GM23338 (cell line): ENCODE measurements around the gene CD5L. TPM values are rescaled to one million over a fixed set of nuclear protein-coding genes. Genes with fewer than 3 reads are reported as not detected.

Experiments
- ATAC-seq: fragments of 200-7000 bp; cut with Tn5 transposase; 3 replicates; pipeline ENCODE4 v1.9.1; 2020
- DNase-seq: peaks from one replicate; pipeline ENCODE4 v3.0.0-alpha.2; 2015; ENCODE audit warnings: low spot score
- H2AFZ ChIP-seq: fragments of 200-600 bp; sonication (generic); 2 replicates; pipeline ENCODE4 v1.8.0; 2016; ENCODE audit warnings: antibody characterized with exemption, mild to moderate bottlenecking, moderate library complexity
- H3F3A ChIP-seq: fragments of 200-600 bp; sonication (generic); replicated peaks from 2 replicates; pipeline ENCODE4 v1.8.0; 2017; ENCODE audit warnings: antibody characterized with exemption, mixed run types, low read depth
- H3K27ac ChIP-seq: fragments of 200-600 bp; sonication (generic); 2 replicates; pipeline ENCODE4 v1.6.1; 2016; ENCODE audit warnings: low read depth
- H3K27me3 ChIP-seq: fragments of 200-600 bp; sonication (generic); 2 replicates; pipeline ENCODE4 v1.8.0; 2016; ENCODE audit warnings: mild to moderate bottlenecking, mixed run types, moderate library complexity; ENCODE audit not compliant: insufficient read depth
- H3K36me3 ChIP-seq: fragments of 200-600 bp; sonication (generic); 2 replicates; pipeline ENCODE4 v1.8.0; 2016; ENCODE audit warnings: mild to moderate bottlenecking; ENCODE audit not compliant: insufficient read depth
- H3K4me1 ChIP-seq: fragments of 200-600 bp; sonication (generic); 2 replicates; pipeline ENCODE4 v1.8.0; 2016; ENCODE audit warnings: mild to moderate bottlenecking, moderate library complexity; ENCODE audit not compliant: insufficient read depth
- H3K4me2 ChIP-seq: fragments of 200-600 bp; sonication (generic); 2 replicates; pipeline ENCODE4 v1.7.1; 2017; ENCODE audit warnings: mixed run types
- H3K4me3 ChIP-seq: fragments of 200-600 bp; sonication (generic); 2 replicates; pipeline ENCODE4 v1.6.1; 2016; ENCODE audit warnings: mixed run types
- H3K79me2 ChIP-seq: fragments of 200-600 bp; sonication (generic); replicated peaks from 2 replicates; pipeline ENCODE4 v1.8.0; 2017; ENCODE audit warnings: mild to moderate bottlenecking; ENCODE audit not compliant: insufficient read depth
- H3K9me2 ChIP-seq: fragments of 200-600 bp; sonication (generic); 2 replicates; pipeline ENCODE4 v1.8.0; 2017; ENCODE audit not compliant: insufficient read depth
- H4K20me1 ChIP-seq: fragments of 200-600 bp; sonication (generic); replicated peaks from 2 replicates; pipeline ENCODE4 v1.8.0; 2017; ENCODE audit warnings: mild to moderate bottlenecking; ENCODE audit not compliant: insufficient read depth
- H3K27ac Mint-ChIP-seq: 2 replicates; pipeline ENCODE4 v1.8.0; 2020; ENCODE audit warnings: inconsistent platforms, mild to moderate bottlenecking, moderate library complexity, mixed read lengths
- H3K27me3 Mint-ChIP-seq: 3 replicates; pipeline ENCODE4 v1.8.0; 2022; ENCODE audit warnings: low read depth, mild to moderate bottlenecking, moderate library complexity, mixed read lengths, inconsistent platforms; ENCODE audit not compliant: insufficient read depth, poor library complexity
- H3K36me3 Mint-ChIP-seq: 3 replicates; pipeline ENCODE4 v1.8.0; 2021; ENCODE audit warnings: low read depth, mild to moderate bottlenecking, inconsistent platforms, moderate library complexity, mixed read lengths
- H3K4me1 Mint-ChIP-seq: 3 replicates; pipeline ENCODE4 v1.8.0; 2020; ENCODE audit warnings: mild to moderate bottlenecking, inconsistent platforms, mixed read lengths
- H3K4me3 Mint-ChIP-seq: 3 replicates; pipeline ENCODE4 v1.8.0; 2021; ENCODE audit warnings: moderate library complexity, mild to moderate bottlenecking, inconsistent platforms, mixed read lengths
- H3K9me3 Mint-ChIP-seq: 3 replicates; pipeline ENCODE4 v1.8.0; 2020; ENCODE audit warnings: moderate library complexity, mild to moderate bottlenecking, inconsistent platforms, mixed read lengths
- CREB1 ChIP-seq: fragments of 250-450 bp; sonication (Bioruptor Pico); IDR thresholded peaks from 2 replicates; pipeline ENCODE4 v1.5.0; 2020; ENCODE audit warnings: low read depth, mild to moderate bottlenecking, moderate library complexity
- ETS1 ChIP-seq: IDR thresholded peaks from 2 replicates; pipeline ENCODE4 v1.6.1; 2016; ENCODE audit warnings: antibody characterized with exemption
- EZH2 ChIP-seq: fragments of 200-600 bp; sonication (generic); IDR thresholded peaks from one replicate; pipeline ENCODE4 v1.8.0; 2017; ENCODE audit warnings: antibody characterized with exemption, mild to moderate bottlenecking, low read depth; ENCODE audit not compliant: unreplicated experiment
- EZH2phosphoT487 ChIP-seq: fragments of 200-600 bp; sonication (generic); IDR thresholded peaks from one replicate; pipeline ENCODE4 v1.8.1; 2018; ENCODE audit warnings: antibody characterized with exemption; ENCODE audit not compliant: unreplicated experiment
- JUNB ChIP-seq: IDR thresholded peaks from one replicate; pipeline ENCODE4 v1.6.1; 2016; ENCODE audit warnings: antibody characterized with exemption; ENCODE audit not compliant: unreplicated experiment
- NANOG ChIP-seq: IDR thresholded peaks from 2 replicates; pipeline ENCODE4 v1.6.1; 2016; ENCODE audit warnings: antibody characterized with exemption, borderline replicate concordance
- POLR2AphosphoS5 ChIP-seq: IDR thresholded peaks from 2 replicates; pipeline ENCODE4 v1.6.1; 2016; ENCODE audit warnings: antibody characterized with exemption, low read depth
- STAT1 ChIP-seq: IDR thresholded peaks from one replicate; pipeline ENCODE4 v1.6.1; 2016; ENCODE audit warnings: antibody characterized with exemption; ENCODE audit not compliant: unreplicated experiment
- ZNF114 ChIP-seq: fragments of 250-450 bp; sonication (Bioruptor Pico); IDR thresholded peaks from 2 replicates; pipeline ENCODE4 v1.5.0; 2020; ENCODE audit warnings: mild to moderate bottlenecking, moderate library complexity
- ZNF331 ChIP-seq: fragments of 250-450 bp; sonication (Bioruptor Pico); IDR thresholded peaks from 2 replicates; pipeline ENCODE4 v1.5.0; 2020; ENCODE audit warnings: low read depth, mild to moderate bottlenecking, moderate library complexity
- ZNF462 ChIP-seq: fragments of 250-450 bp; sonication (Bioruptor Pico); IDR thresholded peaks from 2 replicates; pipeline ENCODE4 v1.5.0; 2020; ENCODE audit warnings: mild to moderate bottlenecking, moderate library complexity
- polyA plus RNA-seq: library from polyadenylated mRNA; unstranded; fragments of >200 nt; fragmentation: Nextera tagmentation; extraction: Ambion mirVana; gene quantifications from 2 replicates; pipeline ENCODE4 v1.2.1, GENCODE V29; 2016
- total RNA-seq: library from RNA; depleted of rRNA; stranded (reverse); fragments of >200 nt; shearing (Covaris generic); gene quantifications from 2 replicates; pipeline ENCODE4 v1.2.3, GENCODE V29; 2014
- TF ChIP-seq, protein P1 (sequence below): IDR thresholded peaks from one replicate; pipeline ENCODE4 v1.6.1; 2018; ENCODE audit warnings: antibody characterized with exemption; ENCODE audit not compliant: unreplicated experiment

Gene CD5L
- total and polyA plus RNA-seq, 2 experiments from 2014 or later: not detected

DNA sequence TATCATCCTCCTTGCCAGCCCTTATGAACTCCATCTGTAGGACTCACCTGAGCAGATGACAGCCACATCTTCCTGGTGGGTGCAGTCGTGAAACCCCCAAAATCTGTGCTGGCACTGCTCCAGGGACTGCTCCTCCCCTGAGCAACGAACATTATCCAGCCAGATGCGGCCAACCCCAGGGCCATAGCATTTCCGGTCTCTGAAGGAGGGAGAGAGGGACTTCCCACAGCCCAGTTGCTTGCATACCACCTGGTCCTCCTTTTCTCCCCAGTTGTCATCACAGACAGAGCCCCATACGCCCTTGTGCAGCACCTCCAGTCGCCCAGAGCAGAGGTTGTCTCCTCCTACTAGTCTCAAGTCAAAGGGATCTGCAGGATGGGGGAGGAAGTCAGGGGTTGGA, 8.5 kb downstream of the CD5L start (continued):
- no peak for TF ChIP-seq ZNF331 (CRISPR knock-in tag)
- no peak for TF ChIP-seq JUNB
- no peak for TF ChIP-seq ZNF114 (CRISPR knock-in tag)
- TF ChIP-seq EZH2: no peak
- TF ChIP-seq POLR2AphosphoS5: no peak
- TF ChIP-seq NANOG: no peak
- no peak for TF ChIP-seq ETS1
- TF ChIP-seq CREB1 (CRISPR knock-in tag): no peak
- no peak for TF ChIP-seq EZH2phosphoT487

GRCh38 chr1:157831968-157832626, 9.5 kb downstream of the CD5L start:
- no peaks in the 10 kb centered on the region for H3K4me1 ChIP-seq
- no peaks in the 10 kb centered on the region for H3K36me3 ChIP-seq
- 0 out of 2 replicates have a peak overlapping the region, but pooled peaks have one; percentile 59 for H2AFZ ChIP-seq
- no peak overlapping the region for H3K27ac ChIP-seq
- no peaks in the 10 kb centered on the region for H4K20me1 ChIP-seq
- ATAC-seq (no peak), DNase-seq (no peak)
- Mint-ChIP-seq H3K27ac (no peak overlapping the region), H3K36me3 (no peaks in the 10 kb centered on the region), H3K4me1 (no peaks in the 10 kb centered on the region), H3K27me3 (no peaks in the 10 kb centered on the region), H3K4me3 (no peak overlapping the region), H3K9me3 (no peaks in the 10 kb centered on the region)
- H3K4me3 ChIP-seq: no peak overlapping the region
- no peak overlapping the region for H3K4me2 ChIP-seq
- no peaks in the 10 kb centered on the region for H3K27me3 ChIP-seq
- H3K79me2 ChIP-seq: no peaks in the 10 kb centered on the region
- H3F3A ChIP-seq: no peaks in the 10 kb centered on the region
- peaks cover 23% of the 10 kb centered on the region for H3K9me2 ChIP-seq
- TF ChIP-seq NANOG (no peak), STAT1 (no peak), ZNF462 (no peak), POLR2AphosphoS5 (no peak), ZNF114 (CRISPR knock-in tag) (no peak), ETS1 (no peak), EZH2 (no peak), EZH2phosphoT487 (no peak), ZNF331 (CRISPR knock-in tag) (no peak), CREB1 (CRISPR knock-in tag) (no peak)
- TF ChIP-seq, protein P1, sequence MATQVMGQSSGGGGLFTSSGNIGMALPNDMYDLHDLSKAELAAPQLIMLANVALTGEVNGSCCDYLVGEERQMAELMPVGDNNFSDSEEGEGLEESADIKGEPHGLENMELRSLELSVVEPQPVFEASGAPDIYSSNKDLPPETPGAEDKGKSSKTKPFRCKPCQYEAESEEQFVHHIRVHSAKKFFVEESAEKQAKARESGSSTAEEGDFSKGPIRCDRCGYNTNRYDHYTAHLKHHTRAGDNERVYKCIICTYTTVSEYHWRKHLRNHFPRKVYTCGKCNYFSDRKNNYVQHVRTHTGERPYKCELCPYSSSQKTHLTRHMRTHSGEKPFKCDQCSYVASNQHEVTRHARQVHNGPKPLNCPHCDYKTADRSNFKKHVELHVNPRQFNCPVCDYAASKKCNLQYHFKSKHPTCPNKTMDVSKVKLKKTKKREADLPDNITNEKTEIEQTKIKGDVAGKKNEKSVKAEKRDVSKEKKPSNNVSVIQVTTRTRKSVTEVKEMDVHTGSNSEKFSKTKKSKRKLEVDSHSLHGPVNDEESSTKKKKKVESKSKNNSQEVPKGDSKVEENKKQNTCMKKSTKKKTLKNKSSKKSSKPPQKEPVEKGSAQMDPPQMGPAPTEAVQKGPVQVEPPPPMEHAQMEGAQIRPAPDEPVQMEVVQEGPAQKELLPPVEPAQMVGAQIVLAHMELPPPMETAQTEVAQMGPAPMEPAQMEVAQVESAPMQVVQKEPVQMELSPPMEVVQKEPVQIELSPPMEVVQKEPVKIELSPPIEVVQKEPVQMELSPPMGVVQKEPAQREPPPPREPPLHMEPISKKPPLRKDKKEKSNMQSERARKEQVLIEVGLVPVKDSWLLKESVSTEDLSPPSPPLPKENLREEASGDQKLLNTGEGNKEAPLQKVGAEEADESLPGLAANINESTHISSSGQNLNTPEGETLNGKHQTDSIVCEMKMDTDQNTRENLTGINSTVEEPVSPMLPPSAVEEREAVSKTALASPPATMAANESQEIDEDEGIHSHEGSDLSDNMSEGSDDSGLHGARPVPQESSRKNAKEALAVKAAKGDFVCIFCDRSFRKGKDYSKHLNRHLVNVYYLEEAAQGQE: no peak
